ENCODE results near the gene MAT1A. TPM values are rescaled to one million over a fixed set of nuclear protein-coding genes. Genes with fewer than 3 reads are reported as not detected.
"Not testable (repeated sequence)": the region's sequence is repeated elsewhere in the genome, so short reads cannot be mapped to it uniquely, and the experiment has no call there.

The MAT1A gene
- total RNA-seq, 1 donor from 2014 or later: not detected

DNA sequence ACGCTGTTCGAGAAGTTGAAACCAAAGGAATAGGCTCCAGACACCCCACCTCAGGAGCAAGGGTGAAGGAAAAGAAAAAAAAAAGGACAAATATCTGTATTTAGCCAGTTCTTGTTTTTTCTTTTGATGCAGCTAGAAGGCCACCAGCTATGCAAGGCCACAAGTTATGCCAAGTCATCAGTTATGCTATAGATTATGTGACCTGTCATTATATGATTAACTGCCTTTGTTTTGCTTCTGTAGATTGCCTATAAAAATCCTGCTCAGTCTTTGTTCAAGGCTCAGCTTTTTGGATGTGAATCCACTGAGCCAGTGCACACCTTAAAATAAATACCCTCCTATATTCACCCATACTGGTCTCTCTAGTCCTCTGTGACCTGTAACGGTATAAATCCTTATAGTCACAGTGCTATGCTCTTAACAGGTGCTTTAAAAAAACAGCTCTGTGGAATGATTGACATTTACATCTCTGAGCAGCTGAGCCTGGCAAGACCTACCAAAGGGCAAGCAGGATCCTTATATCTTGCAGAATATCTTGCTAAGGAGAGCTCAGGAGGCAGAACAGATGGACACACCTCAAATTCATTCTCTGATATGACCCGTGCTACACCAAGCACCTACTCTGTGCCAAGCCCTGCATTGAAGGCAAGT, 20.4 kb downstream of the MAT1A start:
- Mint-ChIP-seq H3K4me1 (ENCODE audit: low read depth) (no peaks in the 10 kb centered on the region), H3K36me3 (ENCODE audit: low read depth) (no peaks in the 10 kb centered on the region), H3K9me3 (no peaks in the 10 kb centered on the region), H3K27ac (no peak overlapping the region), H3K27me3 (ENCODE audit: insufficient read depth) (peaks cover 2% of the 10 kb centered on the region), H3K4me3 (no peak overlapping the region)
- intact Hi-C loops (cut with micrococcal nuclease): no loop called here
- no peak for DNase-seq (ENCODE audit: low spot score)

DNA sequence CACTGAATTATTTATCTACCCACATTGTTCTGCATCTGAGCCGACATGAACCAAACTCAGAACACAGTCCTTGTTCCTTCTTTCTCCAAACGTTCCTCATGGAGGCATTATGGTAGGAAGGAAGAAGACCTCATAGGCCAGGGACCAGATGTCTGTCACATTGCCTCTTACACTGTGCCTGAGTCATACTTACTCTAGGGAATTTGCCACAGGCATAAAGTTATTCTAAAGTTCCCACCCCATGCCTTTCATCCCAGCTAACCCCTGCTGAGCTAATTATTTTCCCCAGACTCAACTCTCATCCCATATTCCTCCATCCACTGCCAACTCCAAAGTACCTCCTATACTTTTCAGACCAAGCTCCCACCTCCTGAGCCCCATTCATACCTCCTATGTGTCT, 21.2 kb downstream of the MAT1A start:
- Mint-ChIP-seq H3K4me3 (no peak overlapping the region), H3K27me3 (ENCODE audit: insufficient read depth) (peaks cover 8% of the 10 kb centered on the region), H3K9me3 (no peaks in the 10 kb centered on the region), H3K27ac (no peak overlapping the region), H3K4me1 (ENCODE audit: low read depth) (no peaks in the 10 kb centered on the region), H3K36me3 (ENCODE audit: low read depth) (no peaks in the 10 kb centered on the region)
- DNase-seq (ENCODE audit: low spot score): no peak
- intact Hi-C loops (cut with micrococcal nuclease): no loop called here

DNA sequence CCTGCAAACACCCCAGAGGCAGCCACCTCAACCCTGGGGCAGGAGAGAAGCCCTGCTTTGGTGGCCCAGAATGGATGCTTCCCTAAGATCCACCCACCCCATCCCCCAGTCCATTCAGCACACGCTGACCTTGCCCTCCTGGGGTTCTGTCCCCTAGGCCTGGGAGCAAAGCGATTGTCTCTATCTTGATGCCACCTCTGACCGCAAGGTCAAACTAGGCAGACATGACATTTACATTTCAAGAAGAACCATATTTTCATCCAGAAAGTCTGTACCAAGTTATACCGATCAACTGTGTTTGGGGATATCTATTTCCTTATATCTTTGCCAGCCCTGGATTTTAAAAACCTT, 23.0 kb downstream of the MAT1A start:
- H3K4me1 Mint-ChIP-seq (ENCODE audit: low read depth): no peaks in the 10 kb centered on the region
- H3K36me3 Mint-ChIP-seq (ENCODE audit: low read depth): no peaks in the 10 kb centered on the region
- H3K9me3 Mint-ChIP-seq: no peaks in the 10 kb centered on the region
- H3K27me3 Mint-ChIP-seq (ENCODE audit: insufficient read depth): peaks cover 8% of the 10 kb centered on the region
- no peak overlapping the region for H3K27ac Mint-ChIP-seq
- intact Hi-C loops (cut with micrococcal nuclease): no loop called here
- DNase-seq (ENCODE audit: low spot score): no peak
- H3K4me3 Mint-ChIP-seq: no peak overlapping the region

DNA sequence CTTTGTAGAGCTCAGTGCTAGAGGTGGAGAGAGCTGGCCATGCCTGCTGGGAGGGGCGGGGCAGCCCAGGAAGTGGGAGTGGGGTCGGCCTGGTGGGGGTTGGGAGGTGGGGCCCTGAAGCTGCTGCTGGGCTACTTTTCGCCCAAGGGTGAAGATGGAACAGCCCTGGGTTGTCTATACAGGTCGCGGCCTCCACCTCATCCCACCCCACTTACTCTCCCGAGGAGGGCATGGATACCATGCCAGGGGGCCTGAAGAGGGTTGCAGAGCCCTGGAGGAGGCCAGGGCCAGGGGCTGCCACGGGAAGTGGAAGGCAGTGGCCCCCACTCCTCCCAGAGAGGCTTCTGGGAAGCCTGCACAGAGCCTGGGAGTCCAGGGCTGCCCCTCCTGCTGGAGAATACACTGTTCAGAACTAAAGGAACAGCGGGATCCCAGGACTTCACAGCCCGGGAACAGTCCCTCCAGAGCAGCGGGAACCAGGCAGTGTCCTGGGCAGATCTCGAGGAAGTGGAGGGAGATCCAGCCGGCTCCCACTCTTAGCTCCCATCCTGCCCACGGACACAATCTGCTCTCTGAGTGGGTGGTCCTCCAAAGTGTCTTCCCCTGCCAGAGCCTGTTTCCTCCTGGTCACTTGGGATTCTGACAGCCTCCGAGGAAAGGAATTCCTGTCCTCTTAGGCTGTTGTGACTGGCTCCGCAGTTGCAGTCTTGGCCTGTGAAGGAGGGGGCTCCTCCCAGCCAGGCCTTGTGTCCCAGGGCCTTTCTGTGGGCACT, 23.5 kb downstream of the MAT1A start:
- no peak overlapping the region for H3K4me3 Mint-ChIP-seq
- no peak for DNase-seq (ENCODE audit: low spot score)
- no peaks in the 10 kb centered on the region for H3K36me3 Mint-ChIP-seq (ENCODE audit: low read depth)
- no peak overlapping the region for H3K27ac Mint-ChIP-seq
- H3K27me3 Mint-ChIP-seq (ENCODE audit: insufficient read depth): peaks cover 8% of the 10 kb centered on the region
- no peaks in the 10 kb centered on the region for H3K9me3 Mint-ChIP-seq
- intact Hi-C loops (cut with micrococcal nuclease): no loop called here
- no peaks in the 10 kb centered on the region for H3K4me1 Mint-ChIP-seq (ENCODE audit: low read depth)

DNA sequence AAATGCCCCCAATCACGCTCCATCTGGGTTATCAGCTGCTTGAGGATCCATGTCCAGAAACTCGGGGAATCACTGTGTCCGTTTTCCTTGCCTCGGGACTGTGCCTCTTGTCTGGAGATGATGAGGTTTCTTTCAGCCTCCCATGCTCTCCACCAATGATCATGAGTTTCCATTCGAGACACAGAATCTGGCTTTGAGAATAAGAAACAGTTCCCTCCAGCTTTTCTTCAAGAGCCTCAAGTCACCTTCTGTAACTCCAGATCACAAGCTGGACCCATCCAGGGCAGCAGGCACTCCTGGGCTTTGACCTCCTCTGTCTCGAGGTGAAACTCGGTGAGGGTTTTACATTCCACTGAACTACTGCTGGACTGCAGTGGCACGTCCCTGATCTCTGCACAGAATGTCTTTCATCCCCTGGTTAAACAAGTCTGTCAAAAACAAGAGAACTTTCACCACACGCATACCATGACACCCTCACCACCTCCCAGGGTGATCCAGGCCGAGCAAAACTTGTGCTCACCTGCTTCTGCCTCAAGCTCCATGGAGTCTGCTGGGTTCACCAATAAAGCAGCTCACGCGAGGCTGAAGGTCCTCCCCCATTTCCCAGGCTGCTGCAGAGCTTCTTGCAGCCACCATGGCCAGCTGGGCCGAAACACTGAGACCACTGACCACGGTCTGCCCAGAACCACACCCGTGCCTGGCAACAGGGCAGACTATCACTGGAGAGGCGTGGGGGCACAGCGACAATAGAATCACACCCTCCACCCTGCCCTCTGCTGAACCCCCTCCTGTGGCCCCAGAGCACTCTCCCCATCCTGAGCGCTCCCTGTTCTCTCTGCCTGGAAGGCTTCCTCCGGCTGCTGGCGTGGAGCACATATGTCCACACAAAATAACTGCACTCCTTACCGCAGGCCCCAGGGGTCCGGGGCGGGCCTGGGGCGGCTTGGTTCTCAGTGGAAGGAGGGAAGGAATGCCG, 25.1 kb downstream of the MAT1A start:
- peaks cover 6% of the 10 kb centered on the region for H3K27me3 Mint-ChIP-seq (ENCODE audit: insufficient read depth)
- no peaks in the 10 kb centered on the region for H3K9me3 Mint-ChIP-seq
- H3K27ac Mint-ChIP-seq: no peak overlapping the region
- no peaks in the 10 kb centered on the region for H3K36me3 Mint-ChIP-seq (ENCODE audit: low read depth)
- intact Hi-C loops (cut with micrococcal nuclease): no loop called here
- no peak for DNase-seq (ENCODE audit: low spot score)
- H3K4me1 Mint-ChIP-seq (ENCODE audit: low read depth): no peaks in the 10 kb centered on the region
- no peak overlapping the region for H3K4me3 Mint-ChIP-seq

DNA sequence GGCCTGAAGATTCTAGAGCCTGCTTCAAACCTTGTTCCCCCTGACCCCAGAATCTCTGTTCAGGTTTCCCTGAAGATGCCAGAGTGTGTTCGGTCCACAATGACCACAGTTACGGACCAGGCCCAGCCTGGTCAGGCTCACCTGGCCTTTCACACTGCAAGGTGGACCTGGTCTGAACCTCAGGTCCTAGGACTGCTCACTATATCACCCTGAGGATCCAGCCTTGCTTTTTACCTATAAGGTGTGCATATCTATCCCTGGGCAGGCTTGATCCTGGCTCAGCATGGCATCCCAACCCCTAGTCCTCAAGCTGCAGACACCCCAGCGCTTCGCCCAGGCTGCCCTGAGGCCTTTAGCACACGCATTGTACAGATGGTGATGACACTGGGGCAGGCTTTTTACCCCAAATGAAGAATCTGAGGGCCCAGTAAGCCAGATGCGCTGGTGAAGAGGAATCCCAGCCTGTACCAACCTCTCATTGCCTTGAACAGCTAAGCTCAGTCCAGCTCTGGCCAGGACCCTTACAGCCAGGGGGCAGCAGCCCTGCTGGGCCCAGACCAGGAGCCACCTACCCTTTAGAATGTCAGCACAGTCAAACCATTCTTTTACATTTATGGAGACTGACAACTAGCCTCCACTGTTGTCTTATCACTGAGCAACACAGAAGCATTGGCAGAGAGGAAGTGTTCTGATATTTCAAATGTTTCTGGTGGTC, 28.0 kb downstream of the MAT1A start:
- Mint-ChIP-seq H3K4me1 (ENCODE audit: low read depth) (no peaks in the 10 kb centered on the region), H3K36me3 (ENCODE audit: low read depth) (no peaks in the 10 kb centered on the region), H3K27ac (no peak overlapping the region), H3K9me3 (no peaks in the 10 kb centered on the region), H3K27me3 (ENCODE audit: insufficient read depth) (peaks cover 6% of the 10 kb centered on the region), H3K4me3 (no peak overlapping the region)
- intact Hi-C loops (cut with micrococcal nuclease): no loop called here
- no peak for DNase-seq (ENCODE audit: low spot score)

DNA sequence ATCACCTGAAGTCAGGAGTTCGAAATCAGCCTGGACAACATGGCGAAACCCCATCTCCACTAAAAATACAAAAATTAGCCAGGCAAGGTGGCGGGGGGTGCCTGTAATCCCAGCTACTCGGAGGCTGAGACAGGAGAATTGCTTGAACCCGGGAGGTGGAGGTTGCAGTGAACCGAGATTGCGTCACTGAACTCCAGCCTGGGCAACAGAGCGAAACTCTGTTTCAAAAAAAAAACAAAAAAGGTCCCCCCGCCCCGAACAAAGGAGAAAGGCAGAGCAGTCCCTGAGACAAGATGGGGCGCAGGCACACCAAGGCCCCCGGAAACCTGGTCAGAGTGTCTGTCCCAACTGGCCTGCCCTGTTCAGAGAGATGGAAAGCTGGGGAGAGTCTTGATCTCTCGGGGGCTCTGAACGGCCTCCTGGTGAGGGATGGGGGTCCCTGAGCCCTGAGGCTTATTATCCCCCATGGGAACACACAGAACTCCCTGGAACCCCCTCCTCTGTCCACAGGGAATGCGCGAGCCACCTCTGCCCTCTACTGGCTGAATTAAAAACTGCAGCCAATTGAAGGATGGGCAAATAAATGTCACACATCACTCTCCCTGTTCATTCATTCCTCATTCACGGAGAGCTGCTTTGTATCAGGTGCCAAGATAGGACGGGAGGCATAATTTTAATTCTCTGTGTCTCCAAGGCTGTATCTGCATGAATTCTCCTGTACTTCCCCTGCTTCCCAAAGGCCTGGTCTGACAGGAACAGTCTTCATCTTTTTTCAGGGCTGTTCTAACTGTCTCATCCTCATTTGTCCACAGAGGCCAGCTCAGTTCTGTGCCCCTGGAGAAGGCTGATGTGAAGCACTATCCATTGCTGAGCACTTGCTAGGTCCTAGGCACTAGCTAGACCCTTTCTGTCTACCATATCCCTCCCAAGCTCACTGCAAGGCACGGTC, 28.9 kb downstream of the MAT1A start:
- no peak overlapping the region for H3K4me3 Mint-ChIP-seq

DNA sequence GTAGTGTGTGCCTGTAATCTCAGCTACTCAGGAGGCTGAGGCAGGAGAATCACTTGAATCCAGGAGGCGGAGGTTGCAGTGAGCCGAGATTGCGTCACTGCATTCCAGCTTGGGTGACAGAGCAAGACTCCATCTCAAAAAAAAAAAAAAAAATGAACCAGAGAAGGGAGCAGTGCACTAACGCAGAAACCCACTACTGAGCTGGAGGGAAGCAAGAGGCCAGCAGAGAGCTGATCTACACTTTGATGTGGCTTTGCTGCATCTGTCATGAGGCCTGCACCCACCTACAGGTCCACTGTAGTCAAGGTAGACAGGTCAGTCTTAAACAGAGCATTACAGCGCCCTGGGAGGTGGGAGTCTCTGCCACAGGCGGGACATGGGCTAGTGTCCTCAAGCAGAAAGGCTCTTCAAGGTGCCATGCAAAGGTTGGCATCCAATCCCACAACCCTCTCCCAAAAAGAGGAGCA, 30.0 kb downstream of the MAT1A start:
- intact Hi-C loops (cut with micrococcal nuclease): no loop called here

More for the DNA sequence above, 28.9 kb downstream of the MAT1A start:
- Mint-ChIP-seq H3K4me1 (ENCODE audit: low read depth) (no peaks in the 10 kb centered on the region), H3K27me3 (ENCODE audit: insufficient read depth) (peaks cover 6% of the 10 kb centered on the region), H3K9me3 (no peaks in the 10 kb centered on the region), H3K36me3 (ENCODE audit: low read depth) (no peaks in the 10 kb centered on the region), H3K27ac (no peak overlapping the region)
- intact Hi-C loops (cut with micrococcal nuclease): loop anchor here (1.0 kb wide), 1 partner anchor 117 kb away; no protein-coding TSS in a partner anchor
- peak; percentile 19 for DNase-seq (ENCODE audit: low spot score)

DNA sequence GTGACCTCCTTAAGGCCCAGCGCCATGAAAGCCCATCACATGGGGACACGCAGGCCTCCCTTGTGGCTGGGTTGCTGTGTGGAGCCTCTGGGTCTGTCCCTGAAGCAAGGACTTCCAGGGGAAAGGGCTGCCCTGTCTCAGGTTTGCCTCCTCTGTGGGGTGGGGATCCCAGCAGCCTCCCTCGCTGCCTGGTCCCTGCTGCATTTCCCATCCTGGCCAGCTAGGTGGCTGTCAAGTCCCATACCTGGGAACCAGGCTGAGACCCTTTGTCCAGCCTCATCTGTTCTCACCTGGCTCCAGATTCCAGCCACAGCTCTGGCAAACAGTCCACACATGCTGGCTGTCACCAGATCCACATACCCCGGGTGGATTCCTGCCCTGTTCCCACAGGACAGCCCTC, 32.7 kb downstream of the MAT1A start:
- H3K27ac Mint-ChIP-seq; DNase-seq (ENCODE audit: low spot score); H3K27me3 Mint-ChIP-seq (ENCODE audit: insufficient read depth); intact Hi-C loops (cut with micrococcal nuclease); H3K9me3 Mint-ChIP-seq; H3K36me3 Mint-ChIP-seq (ENCODE audit: low read depth); H3K4me3 Mint-ChIP-seq: not testable (repeated sequence)
- H3K4me1 Mint-ChIP-seq (ENCODE audit: low read depth): peaks cover 20% of the 10 kb centered on the region

More for the DNA sequence above, 30.0 kb downstream of the MAT1A start:
- Mint-ChIP-seq H3K27ac (no peak overlapping the region), H3K4me1 (ENCODE audit: low read depth) (no peaks in the 10 kb centered on the region), H3K9me3 (no peaks in the 10 kb centered on the region), H3K4me3 (no peak overlapping the region), H3K36me3 (ENCODE audit: low read depth) (no peaks in the 10 kb centered on the region), H3K27me3 (ENCODE audit: insufficient read depth) (peaks cover 6% of the 10 kb centered on the region)
- DNase-seq (ENCODE audit: low spot score): no peak

DNA sequence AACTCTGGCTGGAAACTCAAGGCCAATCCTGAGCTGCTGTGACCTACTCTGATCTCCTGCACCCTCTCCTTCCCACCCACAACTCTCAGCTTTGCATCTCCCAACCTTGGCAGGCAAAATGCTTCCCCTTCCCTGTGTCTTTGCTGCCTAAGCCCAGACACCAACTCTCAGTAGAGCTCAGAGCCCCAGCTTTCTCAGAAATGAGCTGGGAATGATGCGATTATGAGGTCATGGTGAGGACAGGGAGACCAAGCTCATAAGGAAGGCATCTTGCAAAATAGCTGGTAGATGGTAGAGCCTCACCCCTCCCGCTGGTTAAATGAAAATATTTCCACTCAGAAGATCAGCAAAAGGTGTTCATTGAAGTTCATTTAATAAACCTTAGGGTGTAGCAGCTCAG, 34.7 kb downstream of the MAT1A start:
- H3K36me3 Mint-ChIP-seq (ENCODE audit: low read depth); H3K27ac Mint-ChIP-seq; H3K27me3 Mint-ChIP-seq (ENCODE audit: insufficient read depth); H3K4me3 Mint-ChIP-seq; DNase-seq (ENCODE audit: low spot score); H3K9me3 Mint-ChIP-seq; intact Hi-C loops (cut with micrococcal nuclease): not testable (repeated sequence)
- H3K4me1 Mint-ChIP-seq (ENCODE audit: low read depth): peaks cover 20% of the 10 kb centered on the region

DNA sequence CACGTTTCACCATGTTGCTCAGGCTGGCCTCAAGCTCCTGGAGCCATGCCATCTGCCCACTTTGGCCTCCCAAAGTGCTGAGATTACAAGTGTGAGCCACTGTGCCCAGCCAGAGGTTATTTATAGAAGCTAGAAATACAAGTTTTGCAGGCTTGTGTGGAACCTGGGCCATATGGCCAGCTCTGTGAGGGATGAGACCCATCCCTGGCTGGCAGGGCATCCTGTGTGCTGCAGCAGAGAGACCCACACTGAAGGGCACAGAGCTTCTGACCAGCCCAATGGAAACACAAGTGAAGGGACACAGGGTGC, 35.5 kb downstream of the MAT1A start:
- not testable (repeated sequence) for DNase-seq (ENCODE audit: low spot score); H3K27ac Mint-ChIP-seq

More for the DNA sequence above, 35.5 kb downstream of the MAT1A start:
- H3K9me3 Mint-ChIP-seq; H3K27me3 Mint-ChIP-seq (ENCODE audit: insufficient read depth); H3K36me3 Mint-ChIP-seq (ENCODE audit: low read depth); intact Hi-C loops (cut with micrococcal nuclease); H3K4me3 Mint-ChIP-seq: not testable (repeated sequence)
- peaks cover 20% of the 10 kb centered on the region for H3K4me1 Mint-ChIP-seq (ENCODE audit: low read depth)
